RWPE2 (cell line): ENCODE results near the gene ZNF669.

Experiments
- ATAC-seq: fragments of 200-7000 bp; cut with Tn5 transposase; 3 replicates; pipeline ENCODE4 v1.9.1; 2021; ENCODE audit warnings: low read depth
- DNase-seq: peaks from one replicate; pipeline ENCODE4 v3.0.0-alpha.2; 2020; ENCODE audit warnings: low spot score
- H3K27ac ChIP-seq: fragments of 450-650 bp; 2 replicates; pipeline ENCODE4 v1.5.1; 2017; ENCODE audit warnings: mild to moderate bottlenecking; ENCODE audit not compliant: poor library complexity, severe bottlenecking
- H3K27me3 ChIP-seq: fragments of 250-450 bp; sonication (Bioruptor Pico); 2 replicates; pipeline ENCODE4 v1.5.1; 2021; ENCODE audit warnings: mild to moderate bottlenecking, moderate library complexity; ENCODE audit not compliant: insufficient read depth, poor library complexity, severe bottlenecking
- H3K36me3 ChIP-seq: fragments of 250-450 bp; sonication (Bioruptor Pico); 2 replicates; pipeline ENCODE4 v1.5.1; 2020; ENCODE audit warnings: low read depth, mild to moderate bottlenecking, moderate library complexity
- H3K4me1 ChIP-seq: fragments of 250-450 bp; sonication (Bioruptor Pico); 2 replicates; pipeline ENCODE4 v1.5.1; 2021; ENCODE audit warnings: mild to moderate bottlenecking, moderate library complexity; ENCODE audit not compliant: insufficient read depth, poor library complexity, severe bottlenecking
- H3K4me3 ChIP-seq: fragments of 250-450 bp; sonication (Bioruptor Pico); 2 replicates; pipeline ENCODE4 v1.5.1; 2021; ENCODE audit warnings: mild to moderate bottlenecking, moderate library complexity; ENCODE audit not compliant: severe bottlenecking
- H3K9me3 ChIP-seq: fragments of 250-450 bp; sonication (Bioruptor Pico); 2 replicates; pipeline ENCODE4 v1.5.1; 2021; ENCODE audit warnings: mild to moderate bottlenecking, moderate library complexity; ENCODE audit not compliant: severe bottlenecking
- CTCF ChIP-seq: fragments of 450-650 bp; IDR thresholded peaks from one replicate; pipeline ENCODE4 v1.5.1; 2017; ENCODE audit warnings: mild to moderate bottlenecking, moderate library complexity; ENCODE audit not compliant: poor library complexity, severe bottlenecking

The ZNF669 gene

GRCh38 chr1:247118946-247119446 is 14.8 kb upstream of the ZNF669 start:
- H3K4me1 ChIP-seq, result no peaks in the 10 kb centered on the region
- H3K27me3 ChIP-seq, result no peaks in the 10 kb centered on the region
- H3K27ac ChIP-seq, result no peak overlapping the region
- no peak for TF ChIP-seq CTCF
- DNase-seq (no peak), ATAC-seq (0 out of 3 replicates have a peak, but pooled peaks have one; percentile 46)
- H3K9me3 ChIP-seq, result no peaks in the 10 kb centered on the region
- no peaks in the 10 kb centered on the region for H3K36me3 ChIP-seq
- no peak overlapping the region for H3K4me3 ChIP-seq

- H3K4me1 ChIP-seq, result no peaks in the 10 kb centered on the region
- no peak for ATAC-seq
- no peak overlapping the region for H3K27ac ChIP-seq
- DNase-seq, result no peak
- no peak overlapping the region for H3K4me3 ChIP-seq
- no peaks in the 10 kb centered on the region for H3K9me3 ChIP-seq
- H3K36me3 ChIP-seq, result no peaks in the 10 kb centered on the region
- no peaks in the 10 kb centered on the region for H3K27me3 ChIP-seq
- no peak for TF ChIP-seq CTCF
These were observed 11.4 kb upstream of the ZNF669 start for GRCh38 chr1:247115545-247115944.

- H3K9me3 ChIP-seq, result no peaks in the 10 kb centered on the region
- ATAC-seq, result no peak
- no peak for DNase-seq
- no peak overlapping the region for H3K4me3 ChIP-seq
- no peak for TF ChIP-seq CTCF
- H3K27me3 ChIP-seq, result no peaks in the 10 kb centered on the region
- no peak overlapping the region for H3K27ac ChIP-seq
- H3K36me3 ChIP-seq, result no peaks in the 10 kb centered on the region
- no peaks in the 10 kb centered on the region for H3K4me1 ChIP-seq
These were observed 11.0 kb upstream of the ZNF669 start for GRCh38 chr1:247115141-247115510.

- no peak for ATAC-seq
- no peaks in the 10 kb centered on the region for H3K27me3 ChIP-seq
- H3K27ac ChIP-seq, result no peak overlapping the region
- H3K4me1 ChIP-seq, result no peaks in the 10 kb centered on the region
- no peak overlapping the region for H3K4me3 ChIP-seq
- no peak for DNase-seq
- no peak for TF ChIP-seq CTCF
- no peaks in the 10 kb centered on the region for H3K9me3 ChIP-seq
- H3K36me3 ChIP-seq, result no peaks in the 10 kb centered on the region
These were observed 10.4 kb upstream of the ZNF669 start for GRCh38 chr1:247114351-247115140.

- H3K27me3 ChIP-seq, result no peaks in the 10 kb centered on the region
- H3K4me3 ChIP-seq, result no peak overlapping the region
- DNase-seq, result no peak
- TF ChIP-seq CTCF, result no peak
- no peaks in the 10 kb centered on the region for H3K9me3 ChIP-seq
- H3K27ac ChIP-seq, result no peak overlapping the region
- ATAC-seq, result no peak
- no peaks in the 10 kb centered on the region for H3K4me1 ChIP-seq
- H3K36me3 ChIP-seq, result no peaks in the 10 kb centered on the region
These were observed 9.6 kb upstream of the ZNF669 start for GRCh38 chr1:247113733-247114271.
